ENCODE results near the gene MEF2A.
"Not testable (repeated sequence)": the region's sequence is repeated elsewhere in the genome, so short reads cannot be mapped to it uniquely, and the experiment has no call there.

MEF2A gene

DNA sequence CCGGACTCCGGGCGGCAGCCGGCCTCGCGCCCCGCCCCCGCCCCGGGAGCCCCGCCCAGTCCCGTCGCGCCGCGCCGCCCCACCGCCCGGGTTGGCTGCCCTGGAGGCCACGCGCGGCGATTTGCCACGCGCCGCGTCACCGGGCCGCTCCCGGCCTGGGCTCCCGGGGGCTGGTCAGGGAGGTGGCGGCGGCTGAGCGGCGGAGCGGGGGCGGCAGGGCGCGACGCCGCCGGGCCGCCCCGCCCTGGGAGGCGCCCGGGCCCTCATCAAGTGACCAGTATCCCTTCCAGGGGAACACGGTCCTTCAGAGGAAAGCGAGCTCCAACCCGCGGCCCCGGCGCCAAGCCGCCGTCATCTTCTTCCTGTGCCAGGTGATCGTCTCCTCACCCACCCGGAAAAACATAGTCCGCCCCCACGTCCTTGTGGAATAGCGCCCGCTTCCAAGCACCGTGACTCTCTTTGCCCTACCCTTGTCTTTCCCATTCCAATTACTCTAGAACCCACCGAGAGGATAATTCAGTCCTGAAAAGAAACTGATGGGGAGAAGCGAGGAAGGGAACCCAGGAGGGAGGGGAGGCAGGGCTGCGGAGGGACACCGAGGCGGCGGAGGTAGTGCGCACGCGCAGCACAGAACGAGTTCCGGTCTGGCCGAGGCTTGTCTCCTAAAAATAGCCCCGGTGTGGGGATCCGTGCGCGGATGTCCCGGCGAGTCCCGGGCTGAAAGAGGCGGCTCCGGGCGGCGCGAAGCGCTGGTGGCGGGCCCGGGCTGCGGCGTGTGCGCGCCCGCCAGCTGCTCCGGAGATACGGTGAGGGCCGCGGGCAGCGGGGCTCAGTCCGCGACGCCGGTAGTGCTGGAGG is at the start of gene MEF2A:
TSS of gene MEF2A (plus strand) at position 686 of the 858 bp plus-strand sequence. CDS start 67,136 bp downstream, outside the sequence.
- DNase-seq (ENCODE audit: low read depth), result peak; percentile 79

DNA sequence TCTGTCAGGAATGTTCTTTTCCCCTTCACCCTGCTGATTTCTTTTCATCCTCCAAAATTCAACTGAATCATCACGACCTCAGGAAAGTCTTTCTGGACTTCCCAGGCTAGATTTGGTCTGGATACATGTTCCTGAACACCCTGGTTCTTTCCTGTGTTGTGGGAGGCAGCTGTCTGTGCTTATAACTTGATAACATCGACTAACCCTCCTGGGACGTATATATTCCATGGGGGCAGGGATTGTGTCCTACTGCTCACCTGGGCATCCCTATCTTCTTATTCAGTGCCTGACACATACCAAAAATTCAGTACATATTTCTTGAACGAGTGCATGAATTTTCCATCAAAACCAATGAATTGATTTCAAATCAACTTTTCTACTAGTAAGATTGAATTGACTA is 47.6 kb upstream of the MEF2A start:
- no peak for DNase-seq (ENCODE audit: low read depth)

- DNase-seq (ENCODE audit: low read depth), result not testable (repeated sequence)
These were observed 46.4 kb upstream of the MEF2A start for GRCh38 chr15:99519366-99519765.

DNA sequence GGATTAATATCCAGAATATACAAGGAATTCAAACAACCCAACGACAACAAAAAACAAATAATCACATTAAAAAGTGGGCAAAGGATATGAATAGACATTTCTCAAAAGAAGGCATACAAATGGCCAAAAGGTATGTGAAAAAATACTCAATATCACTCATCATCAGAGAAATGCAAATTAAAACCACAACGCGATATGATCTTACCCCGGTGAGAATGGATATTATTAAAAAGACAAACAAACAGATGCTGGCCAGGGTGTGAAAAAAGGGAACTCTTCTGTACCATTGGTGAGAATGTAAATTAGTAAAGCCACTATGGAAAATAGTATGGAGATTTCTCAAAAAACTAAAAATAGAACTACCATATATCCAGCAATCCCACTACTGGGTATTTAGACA is 43.5 kb upstream of the MEF2A start:
- no peak for DNase-seq (ENCODE audit: low read depth)

DNA sequence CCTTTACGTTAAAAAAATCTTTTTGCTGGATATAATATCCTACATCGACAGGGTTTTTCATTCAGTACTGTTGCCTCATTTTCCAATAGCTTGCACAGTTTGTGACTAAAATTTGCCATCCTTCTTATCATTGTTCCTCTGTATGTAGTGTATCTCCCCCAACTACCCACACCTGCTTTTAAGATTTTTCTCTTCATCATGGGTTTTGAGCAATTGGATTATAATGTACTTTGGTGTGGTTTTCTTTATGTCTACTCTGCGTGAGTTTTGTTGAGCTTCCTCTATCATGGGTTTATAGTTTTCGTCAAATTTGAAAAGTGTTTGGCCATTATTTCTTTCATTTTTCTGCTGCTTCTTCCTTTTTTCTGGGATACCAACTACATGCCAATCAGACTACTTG is 39.6 kb upstream of the MEF2A start:
- DNase-seq (ENCODE audit: low read depth), result no peak

- DNase-seq (ENCODE audit: low read depth), result no peak
These were observed 39.1 kb upstream of the MEF2A start for GRCh38 chr15:99526671-99527070.

DNA sequence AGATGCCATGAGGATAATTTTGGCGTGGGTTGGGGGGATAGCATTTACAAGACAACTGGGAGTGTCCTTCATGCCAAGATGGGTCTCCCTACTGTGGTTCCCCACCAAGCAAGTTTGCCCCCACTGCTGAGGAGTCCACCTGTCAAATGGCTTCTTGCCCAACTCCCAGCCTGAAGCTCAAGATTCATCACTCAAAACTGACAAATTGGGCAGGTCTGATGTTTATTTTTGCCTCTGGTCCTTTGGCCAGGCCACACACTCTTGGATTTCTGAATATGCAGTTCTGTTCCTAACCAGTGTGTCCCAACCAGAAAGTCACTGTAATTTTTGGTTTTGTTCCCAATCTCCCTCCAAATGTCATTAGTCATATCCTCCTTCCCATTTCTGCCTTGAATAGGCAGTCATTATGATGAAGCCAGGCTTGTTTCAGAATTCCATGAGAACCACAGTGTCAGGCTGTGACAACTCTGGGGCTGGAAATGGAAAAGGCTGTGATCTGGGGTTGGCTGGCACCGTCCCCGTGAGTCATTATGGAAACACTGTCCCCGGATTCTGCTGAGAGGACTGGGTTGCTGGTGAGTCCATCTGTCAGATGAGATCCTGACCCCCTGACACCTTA is 29.3 kb upstream of the MEF2A start:
- no peak for DNase-seq (ENCODE audit: low read depth)

- no peak for DNase-seq (ENCODE audit: low read depth)
These were observed 28.4 kb upstream of the MEF2A start for GRCh38 chr15:99537344-99537743.

GRCh38 chr15:99538261-99538660 is 27.5 kb upstream of the MEF2A start:
- no peak for DNase-seq (ENCODE audit: low read depth)

DNA sequence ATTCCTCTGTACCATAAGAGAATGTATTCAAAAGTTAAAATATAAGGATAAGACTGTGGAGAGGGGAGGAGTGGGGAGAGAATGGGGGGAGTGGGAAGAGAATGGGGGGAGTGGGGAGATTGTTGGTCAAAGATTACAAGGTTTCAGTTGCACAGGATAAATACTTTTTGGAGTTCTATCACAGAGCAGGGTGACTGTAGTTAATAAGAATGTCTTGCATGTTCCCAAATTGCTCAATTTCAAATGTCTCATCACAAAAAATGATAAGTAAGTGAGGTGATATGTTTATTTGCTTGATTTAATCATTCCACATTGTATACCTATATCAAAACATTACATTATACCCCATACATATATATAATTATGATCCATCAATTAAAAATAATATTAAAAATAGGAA is 23.0 kb upstream of the MEF2A start:
- DNase-seq (ENCODE audit: low read depth), result no peak

GRCh38 chr15:99545605-99546004 is 20.2 kb upstream of the MEF2A start:
- no peak for DNase-seq (ENCODE audit: low read depth)

- DNase-seq (ENCODE audit: low read depth), result no peak
These were observed 19.2 kb upstream of the MEF2A start for GRCh38 chr15:99546441-99547100.

DNA sequence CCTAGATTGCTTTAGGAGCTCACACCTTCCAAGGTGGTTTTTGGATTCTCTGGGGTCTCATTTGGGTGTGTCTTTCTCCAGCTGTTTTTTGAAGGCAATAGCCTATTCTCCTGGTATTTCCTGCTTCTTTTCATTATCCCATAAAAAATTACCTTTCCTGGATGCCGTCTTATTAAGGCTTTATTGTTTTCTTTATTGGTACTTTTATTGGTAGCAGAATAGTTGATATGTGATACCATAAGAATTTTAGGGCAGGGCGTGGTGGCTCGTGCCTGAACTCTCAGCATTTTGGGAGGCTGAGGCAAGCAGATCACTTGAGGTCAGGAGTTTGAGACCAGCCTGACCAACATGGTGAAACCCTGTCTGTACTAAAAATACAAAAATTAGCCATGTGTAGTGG is 18.3 kb upstream of the MEF2A start:
- no peak for DNase-seq (ENCODE audit: low read depth)

GRCh38 chr15:99550077-99550476 is 15.7 kb upstream of the MEF2A start:
- DNase-seq (ENCODE audit: low read depth), result no peak

DNA sequence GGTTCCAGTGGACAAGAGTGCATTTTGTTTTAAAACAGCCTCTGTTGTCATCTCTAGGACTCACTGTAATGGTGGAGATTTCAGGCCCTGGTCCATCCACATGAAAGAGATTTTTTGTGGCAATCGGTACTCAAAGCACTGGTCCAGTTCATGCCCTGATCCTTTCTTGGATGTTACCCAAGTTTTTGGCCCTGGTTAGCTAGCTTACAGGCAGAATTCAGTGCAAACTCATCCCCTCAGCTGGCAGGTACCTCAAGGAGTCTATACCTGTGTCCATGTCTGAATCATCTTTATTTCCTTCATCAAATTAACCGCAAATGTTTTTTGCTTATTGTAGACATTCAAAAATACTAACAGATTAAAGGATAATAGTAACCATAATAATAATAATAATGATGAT is 13.7 kb upstream of the MEF2A start:
- no peak for DNase-seq (ENCODE audit: low read depth)

DNA sequence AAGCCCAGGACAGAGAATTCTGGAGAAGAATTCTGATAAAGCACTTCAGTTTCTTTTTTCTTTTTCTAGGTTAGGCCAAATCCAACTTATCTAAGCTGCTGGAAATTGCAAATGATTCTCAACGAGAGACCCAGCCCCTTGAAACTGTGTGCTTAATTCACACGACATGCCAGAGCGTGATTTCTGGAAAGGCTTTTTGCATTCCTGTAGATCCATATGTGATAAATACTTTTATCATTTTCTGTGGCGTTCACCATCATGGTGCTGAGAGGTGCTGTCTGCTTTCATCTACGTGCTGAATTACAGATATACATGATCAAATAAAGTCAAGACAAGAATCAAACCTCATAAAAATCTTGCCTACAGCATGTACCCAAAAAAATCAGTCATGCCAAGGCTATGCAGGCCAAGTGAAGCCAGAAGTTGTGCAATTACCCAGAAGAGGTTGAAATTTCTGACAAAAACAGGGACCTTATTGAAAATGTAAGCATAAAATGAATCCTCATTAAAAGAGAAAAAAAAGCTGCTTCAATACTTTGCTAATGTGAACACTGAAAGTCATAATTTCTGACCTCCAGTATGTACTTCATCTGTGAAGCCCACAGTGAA is 10.8 kb upstream of the MEF2A start:
- no peak for DNase-seq (ENCODE audit: low read depth)

DNA sequence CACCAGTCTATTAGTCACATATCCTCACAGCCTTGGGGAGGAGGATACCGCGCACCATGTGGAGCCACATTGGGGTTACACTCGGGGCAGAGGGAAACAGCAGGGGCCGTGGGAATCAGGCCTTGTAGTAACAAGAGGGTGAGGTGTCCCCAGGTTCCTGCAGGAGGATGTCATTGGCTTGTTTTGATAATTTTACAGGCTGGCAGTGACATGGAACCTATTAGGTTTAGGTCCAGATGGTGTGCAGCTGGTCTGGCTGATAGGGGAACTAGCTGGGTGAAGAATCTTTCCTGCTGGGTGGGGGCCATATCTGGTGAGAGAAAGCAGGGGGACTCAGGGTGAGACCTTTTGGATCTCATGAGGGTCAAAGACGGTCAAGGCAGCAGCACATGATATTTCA is 9.8 kb upstream of the MEF2A start:
- no peak for DNase-seq (ENCODE audit: low read depth)

DNA sequence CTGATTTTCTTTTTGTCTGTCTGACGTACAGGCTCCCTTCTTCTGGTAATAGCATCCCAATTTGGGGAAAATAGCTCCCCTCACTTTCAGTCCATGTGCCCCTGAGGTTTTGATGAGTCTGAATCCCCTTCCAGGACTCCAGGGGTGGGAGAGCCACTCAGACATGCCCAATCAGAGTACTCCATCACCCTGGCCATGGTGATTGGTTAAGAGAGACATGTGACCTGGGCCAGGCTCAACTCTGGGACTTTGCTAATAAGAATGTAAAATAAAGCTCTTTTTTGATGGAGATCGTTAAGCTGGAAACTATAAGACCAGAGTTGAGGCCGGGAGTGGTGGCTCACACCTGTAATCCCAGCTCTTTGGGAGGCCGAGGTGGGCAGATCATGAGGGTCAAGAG is 9.2 kb upstream of the MEF2A start:
- no peak for DNase-seq (ENCODE audit: low read depth)

- no peak for DNase-seq (ENCODE audit: low read depth)
These were observed 7.7 kb upstream of the MEF2A start for GRCh38 chr15:99558084-99558483.

- DNase-seq (ENCODE audit: low read depth), result no peak
These were observed 7.2 kb upstream of the MEF2A start for GRCh38 chr15:99558571-99558970.

DNA sequence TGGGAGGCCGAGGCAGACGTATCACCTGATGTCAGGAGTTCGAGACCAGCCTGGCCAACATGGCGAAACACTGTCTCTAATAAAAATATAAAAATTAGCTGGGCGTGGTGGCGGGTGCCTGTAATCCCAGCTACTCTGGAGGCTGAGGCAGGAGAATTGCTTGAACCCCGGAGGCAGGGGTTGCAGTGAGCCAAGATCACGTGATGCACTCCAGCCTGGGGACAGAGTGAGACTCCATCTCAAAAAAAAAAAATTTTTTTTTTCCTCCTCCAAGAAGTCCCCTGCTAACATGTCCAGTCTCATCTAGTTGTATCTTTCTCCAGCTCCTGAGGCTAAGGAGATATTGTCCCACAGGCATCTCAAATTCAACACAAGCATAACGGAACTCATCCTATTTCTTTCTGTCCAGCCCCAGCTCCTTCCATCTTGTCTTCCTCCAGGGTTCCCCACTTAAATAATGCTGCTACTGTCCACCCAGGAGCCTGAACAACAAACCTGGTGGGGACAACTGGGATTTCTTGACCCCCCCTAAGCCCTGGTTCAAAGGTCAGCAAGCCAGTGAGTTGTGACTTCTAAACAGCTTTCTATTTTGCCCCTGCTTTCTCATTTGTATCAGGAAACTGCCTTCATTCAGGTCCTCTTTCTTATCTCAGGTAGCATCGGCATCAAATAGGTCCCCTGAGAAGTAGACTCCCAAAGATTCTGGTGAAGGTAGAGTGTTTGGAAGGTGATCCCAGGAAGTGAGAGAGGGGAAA is 4.1 kb upstream of the MEF2A start:
- no peak for DNase-seq (ENCODE audit: low read depth)

- DNase-seq (ENCODE audit: low read depth), result no peak
These were observed 3.5 kb upstream of the MEF2A start for GRCh38 chr15:99562238-99562637.

Measured in stimulated activated CD8-positive, alpha-beta memory T cell treated with anti-CD3 and anti-CD28 coated beads, Interleukin-15, amount 100 ng/mL, for 24 hours (primary cell).